D721Med (cell line): ENCODE results near the gene SMURF2.

Experiments
- DNase-seq: peaks from one replicate; pipeline ENCODE4 v3.0.0; 2011; ENCODE audit warnings: low spot score; ENCODE audit not compliant: insufficient read length
- FAIRE-seq: peaks from 2 replicates; lab custom pipeline; 2011; peaks lifted over from hg19 to GRCh38; lab: Jason Lieb, UNC
- TF ChIP-seq, protein P1 (sequence below): IDR thresholded peaks from 2 replicates; pipeline ENCODE4 v1.5.1; 2012; ENCODE audit warnings: mild to moderate bottlenecking, control low read depth; ENCODE audit not compliant: insufficient read depth; ENCODE audit errors: missing control alignments

Gene SMURF2

DNA sequence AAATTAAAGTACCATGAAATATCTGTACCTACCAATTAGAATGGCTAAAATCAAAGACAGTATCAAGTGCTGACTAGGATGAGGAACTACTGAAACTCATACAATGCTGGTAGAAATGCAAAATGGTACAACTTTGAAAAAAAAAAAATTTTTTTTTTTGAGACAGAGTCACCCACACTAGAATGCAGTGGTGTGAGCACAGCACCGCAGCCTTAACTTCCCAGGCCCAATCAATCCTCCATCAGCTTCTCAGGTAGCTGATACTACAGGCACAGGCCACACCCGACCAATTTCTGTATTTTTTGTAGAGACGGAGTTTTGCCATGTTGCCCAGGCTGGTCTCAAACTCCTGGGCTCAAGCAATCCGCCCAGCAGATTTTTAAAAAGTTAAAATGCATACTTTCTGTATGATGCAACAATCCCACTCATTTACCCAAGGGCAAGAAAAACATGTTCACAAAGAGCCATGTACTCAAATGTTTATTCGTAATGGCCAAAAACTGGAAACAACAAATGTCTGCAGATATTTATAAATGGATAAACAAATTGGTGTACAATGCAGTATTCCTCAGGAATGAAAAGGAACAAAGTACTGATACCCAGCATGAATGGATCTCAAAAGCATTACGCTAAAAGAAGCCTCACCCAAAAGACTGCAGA lies 8.7 kb downstream of the SMURF2 start:
- TF ChIP-seq, protein P1, sequence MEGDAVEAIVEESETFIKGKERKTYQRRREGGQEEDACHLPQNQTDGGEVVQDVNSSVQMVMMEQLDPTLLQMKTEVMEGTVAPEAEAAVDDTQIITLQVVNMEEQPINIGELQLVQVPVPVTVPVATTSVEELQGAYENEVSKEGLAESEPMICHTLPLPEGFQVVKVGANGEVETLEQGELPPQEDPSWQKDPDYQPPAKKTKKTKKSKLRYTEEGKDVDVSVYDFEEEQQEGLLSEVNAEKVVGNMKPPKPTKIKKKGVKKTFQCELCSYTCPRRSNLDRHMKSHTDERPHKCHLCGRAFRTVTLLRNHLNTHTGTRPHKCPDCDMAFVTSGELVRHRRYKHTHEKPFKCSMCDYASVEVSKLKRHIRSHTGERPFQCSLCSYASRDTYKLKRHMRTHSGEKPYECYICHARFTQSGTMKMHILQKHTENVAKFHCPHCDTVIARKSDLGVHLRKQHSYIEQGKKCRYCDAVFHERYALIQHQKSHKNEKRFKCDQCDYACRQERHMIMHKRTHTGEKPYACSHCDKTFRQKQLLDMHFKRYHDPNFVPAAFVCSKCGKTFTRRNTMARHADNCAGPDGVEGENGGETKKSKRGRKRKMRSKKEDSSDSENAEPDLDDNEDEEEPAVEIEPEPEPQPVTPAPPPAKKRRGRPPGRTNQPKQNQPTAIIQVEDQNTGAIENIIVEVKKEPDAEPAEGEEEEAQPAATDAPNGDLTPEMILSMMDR, result no peak
- no peak for FAIRE-seq
- no peak for DNase-seq

DNA sequence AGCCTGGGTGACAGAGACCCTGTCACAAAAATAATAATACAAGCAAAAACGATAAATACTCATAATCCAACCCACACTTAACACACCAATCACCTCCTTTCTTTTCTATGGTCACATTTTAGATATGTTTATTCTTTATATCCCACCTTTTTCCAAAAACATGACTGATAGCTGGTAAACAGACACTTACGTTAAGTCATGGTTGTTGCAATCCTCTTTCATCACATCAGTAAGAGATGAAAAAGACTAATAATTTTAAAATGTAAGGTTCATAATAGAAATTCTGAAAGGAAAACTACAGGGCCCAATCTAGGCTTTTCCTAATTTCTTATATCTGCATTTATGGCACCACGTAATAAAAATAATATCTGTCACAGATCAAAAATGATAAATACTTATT lies 10.2 kb downstream of the SMURF2 start:
- TF ChIP-seq, protein P1, result no peak
- FAIRE-seq, result no peak
- no peak for DNase-seq

DNA sequence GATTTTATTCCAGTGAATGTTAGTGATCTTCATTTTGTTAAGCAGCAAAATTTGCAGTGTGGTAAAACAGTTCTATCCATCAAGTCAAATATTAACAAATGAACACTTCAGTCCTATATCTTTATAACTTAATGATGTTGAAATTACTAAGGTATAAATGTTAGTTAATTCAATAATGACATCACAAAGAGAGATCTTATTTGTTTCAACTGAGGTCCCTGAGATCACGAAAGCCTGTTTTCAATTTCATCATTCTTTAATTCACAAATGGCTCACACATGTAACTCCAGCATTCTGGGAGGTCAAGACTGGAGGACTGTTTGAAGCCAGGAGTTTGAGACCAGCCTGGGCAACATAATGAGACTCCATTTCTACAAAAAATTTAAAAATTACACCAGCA lies 13.9 kb downstream of the SMURF2 start:
- DNase-seq, result no peak
- no peak for FAIRE-seq
- TF ChIP-seq, protein P1, result no peak

DNA sequence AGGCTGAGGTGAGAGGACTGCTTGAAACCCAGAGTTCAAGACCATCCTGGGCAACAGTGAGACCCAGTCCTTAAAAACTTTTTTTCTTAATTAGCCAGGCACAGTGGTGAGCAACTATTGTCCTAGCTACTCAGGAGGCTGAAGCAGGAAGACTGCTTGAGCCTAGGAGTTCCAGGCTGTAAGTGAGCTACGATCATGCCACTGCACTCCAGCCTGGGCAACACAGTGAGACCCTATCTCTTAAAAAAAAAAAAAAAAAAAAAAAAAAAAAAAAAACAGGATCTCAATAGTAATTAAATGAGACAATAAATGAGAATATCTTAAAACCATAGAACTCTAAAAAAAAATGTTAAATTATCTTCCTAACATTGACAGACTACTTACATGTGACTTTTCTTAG lies 14.3 kb downstream of the SMURF2 start:
- no peak for FAIRE-seq
- TF ChIP-seq, protein P1, result no peak
- DNase-seq, result no peak

DNA sequence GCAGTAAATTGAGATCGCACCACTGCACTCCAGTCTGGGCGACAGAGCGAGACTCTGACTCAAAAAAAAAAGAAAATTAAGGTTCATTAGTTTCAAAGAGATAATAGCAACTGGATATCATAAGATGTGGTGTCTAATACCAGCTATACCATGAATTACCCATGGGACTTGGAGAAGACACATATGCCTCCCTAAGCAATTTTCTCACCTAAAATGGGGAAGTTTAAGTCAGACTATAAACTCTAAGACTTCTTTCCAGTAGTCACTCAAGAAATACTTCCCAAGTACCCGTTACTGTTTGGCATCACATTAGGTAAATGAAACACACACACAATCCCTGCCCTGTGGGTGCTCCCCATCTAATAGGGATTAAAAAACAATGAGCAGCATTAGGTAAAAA lies 22.6 kb downstream of the SMURF2 start:
- FAIRE-seq, result no peak
- DNase-seq, result no peak
- TF ChIP-seq, protein P1, result no peak

DNA sequence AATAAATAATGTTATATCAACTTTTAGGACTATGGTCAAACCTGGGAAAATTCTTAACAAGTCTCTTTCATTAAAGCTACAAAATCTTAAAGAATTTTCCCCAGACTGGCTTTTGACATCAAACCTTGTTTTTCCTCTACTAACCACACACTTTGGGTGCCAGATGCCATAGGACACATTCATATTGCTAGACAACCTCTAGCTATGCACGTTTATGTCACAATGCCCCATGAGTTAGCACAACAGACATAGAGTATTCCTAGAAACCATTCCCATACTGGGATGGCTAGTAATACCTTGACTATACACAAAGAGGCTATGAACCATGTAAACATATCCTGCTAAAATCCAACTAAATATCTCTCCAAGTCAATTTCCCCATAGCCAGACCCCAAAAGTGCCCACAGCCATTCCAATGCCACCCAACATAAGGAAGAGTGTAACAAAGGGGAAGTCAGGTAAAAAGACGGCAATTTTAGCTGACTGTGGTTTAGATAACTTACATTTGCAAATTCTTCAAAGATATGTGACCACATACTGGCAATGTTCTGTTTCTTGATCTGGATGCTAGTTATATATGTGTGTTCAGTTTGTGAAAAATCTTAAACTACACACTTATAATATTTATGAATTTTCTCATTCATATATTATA lies 23.4 kb downstream of the SMURF2 start:
- DNase-seq, result no peak
- TF ChIP-seq, protein P1, result no peak
- no peak for FAIRE-seq
